GM19043 (cell line): Measurements from ENCODE around the gene FRMD6.
"Not testable (repeated sequence)": the region's sequence is repeated elsewhere in the genome, so short reads cannot be mapped to it uniquely, and the experiment has no call there.

Experiments used
- ATAC-seq: cut with Tn5 transposase; IDR thresholded peaks from one replicate; pipeline ENCODE4 v1.9.1; 2021; ENCODE audit warnings: low read depth; ENCODE audit not compliant: unreplicated experiment

Gene FRMD6

GRCh38 chr14:51765726-51766125, 114.0 kb downstream of the FRMD6 start:
- ATAC-seq = not testable (repeated sequence)

GRCh38 chr14:51766586-51766985, 114.9 kb downstream of the FRMD6 start:
- not testable (repeated sequence) for ATAC-seq

GRCh38 chr14:51769261-51769660, 117.6 kb downstream of the FRMD6 start:
- not testable (repeated sequence) for ATAC-seq

- ATAC-seq = no peak
Measured at GRCh38 chr14:51774209-51774608, 122.5 kb downstream of the FRMD6 start.

- no peak for ATAC-seq
Measured at GRCh38 chr14:51776102-51776894, 124.6 kb downstream of the FRMD6 start.

- no peak for ATAC-seq
Measured at GRCh38 chr14:51780006-51780692, 128.4 kb downstream of the FRMD6 start.
